ENCODE measurements around the gene ATP8A2.

The ATP8A2 gene

DNA sequence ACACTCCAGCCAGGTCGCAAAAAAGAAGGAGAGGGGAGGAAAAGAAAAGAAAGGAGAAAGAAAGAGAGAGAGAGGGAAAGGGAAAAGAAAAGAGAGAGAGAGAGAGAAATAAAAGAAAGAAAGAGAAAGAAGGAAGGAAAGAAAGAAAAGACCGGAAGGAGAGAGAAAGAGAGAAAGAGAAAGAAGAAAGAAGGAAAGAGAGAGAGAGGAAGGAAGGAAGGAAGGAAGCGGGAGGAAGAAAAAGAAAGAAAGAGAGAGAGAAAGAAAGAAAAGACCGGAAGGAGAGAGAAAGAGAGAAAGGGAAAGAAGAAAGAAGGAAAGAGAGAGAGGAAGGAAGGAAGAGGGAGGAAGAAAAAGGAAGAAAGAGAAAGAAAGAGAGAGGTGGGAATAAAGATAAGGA, 359.3 kb downstream of the ATP8A2 start:
- no peak for DNase-seq (ENCODE audit: low spot score)
- TF ChIP-seq CTCF (IDR thresholded peaks at IDR 0.05; ENCODE audit: extremely low read depth, missing control alignments), result no peak

- TF ChIP-seq CTCF (IDR thresholded peaks at IDR 0.05; ENCODE audit: extremely low read depth, missing control alignments), result no peak
- no peak for DNase-seq (ENCODE audit: low spot score)
Measured at GRCh38 chr13:25731536-25731935, 359.8 kb downstream of the ATP8A2 start.

- no peak for DNase-seq (ENCODE audit: low spot score)
Measured at GRCh38 chr13:25732111-25732865, 360.5 kb downstream of the ATP8A2 start.

DNA sequence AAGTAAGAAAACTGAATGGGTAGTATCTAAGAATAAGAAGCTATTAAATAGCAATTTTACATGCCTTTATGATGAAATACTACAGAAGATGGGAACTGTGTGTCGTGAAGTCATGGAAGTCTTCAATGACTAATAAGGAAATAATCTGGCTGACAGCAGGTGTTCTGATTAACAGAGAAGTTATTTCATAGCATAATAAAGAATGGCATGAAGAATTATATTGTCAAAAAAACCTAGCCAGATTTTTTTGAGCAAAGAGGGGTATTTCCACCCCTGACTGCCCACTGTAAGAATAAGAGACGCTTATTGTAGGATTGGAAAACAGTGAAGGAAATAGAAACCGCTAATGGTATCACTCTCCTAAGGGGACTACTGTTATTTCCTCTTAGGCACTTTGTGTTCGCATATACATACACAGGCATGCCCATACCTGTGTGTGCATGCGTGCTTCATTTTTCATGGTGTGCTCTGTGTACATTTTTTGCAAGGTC, 361.3 kb downstream of the ATP8A2 start:
- DNase-seq (ENCODE audit: low spot score), result no peak
- no peak for TF ChIP-seq CTCF (IDR thresholded peaks at IDR 0.05; ENCODE audit: extremely low read depth, missing control alignments)

More at GRCh38 chr13:25732111-25732865, 360.5 kb downstream of the ATP8A2 start:
- no peak for TF ChIP-seq CTCF (IDR thresholded peaks at IDR 0.05; ENCODE audit: extremely low read depth, missing control alignments)

DNA sequence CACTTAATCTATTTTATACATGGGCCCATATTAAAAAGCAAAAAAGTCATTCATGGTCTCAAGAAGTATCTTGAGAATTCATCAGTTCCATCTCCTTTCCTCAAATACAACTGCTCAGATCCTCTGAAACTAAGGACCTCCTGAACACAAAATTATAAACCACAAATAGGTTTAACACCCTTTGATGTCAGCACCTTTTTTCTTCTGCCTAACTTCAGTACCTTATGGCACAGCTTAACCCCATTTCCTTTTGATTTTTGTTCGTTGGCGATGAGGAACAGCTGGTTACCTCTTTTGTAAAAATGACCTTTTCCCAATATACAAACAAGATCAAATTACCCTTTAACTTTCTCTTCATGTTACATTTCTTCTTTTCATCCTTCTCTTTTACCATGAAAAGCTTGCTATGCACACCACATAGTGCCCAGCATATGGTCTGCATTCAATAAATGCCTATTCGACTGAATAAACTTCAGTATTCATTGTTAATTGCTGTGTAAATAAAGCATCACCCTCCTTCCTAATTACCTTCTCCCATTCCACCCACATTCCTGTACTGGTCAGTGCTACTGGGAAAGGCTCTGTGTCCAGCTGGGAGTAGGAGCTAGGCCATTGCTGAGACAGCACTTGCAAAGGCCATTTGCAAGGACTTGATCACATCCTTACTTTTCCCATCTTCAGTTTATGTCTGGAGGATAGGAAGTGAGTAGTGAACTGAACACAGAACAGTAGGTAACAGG, 362.1 kb downstream of the ATP8A2 start:
- no peak for DNase-seq (ENCODE audit: low spot score)
- no peak for TF ChIP-seq CTCF (IDR thresholded peaks at IDR 0.05; ENCODE audit: extremely low read depth, missing control alignments)

- no peak for DNase-seq (ENCODE audit: low spot score)
- TF ChIP-seq CTCF (IDR thresholded peaks at IDR 0.05; ENCODE audit: extremely low read depth, missing control alignments), result no peak
Measured at GRCh38 chr13:25738342-25739196, 366.8 kb downstream of the ATP8A2 start.
